Measurements from ENCODE around the gene SRD5A3. TPM values are rescaled to one million over a fixed set of nuclear protein-coding genes. Genes with fewer than 3 reads are reported as not detected.

Gene SRD5A3
- total RNA-seq, 4 donors from 2014 or later: 1.2 to 13.5 (median 4.9) TPM

DNA sequence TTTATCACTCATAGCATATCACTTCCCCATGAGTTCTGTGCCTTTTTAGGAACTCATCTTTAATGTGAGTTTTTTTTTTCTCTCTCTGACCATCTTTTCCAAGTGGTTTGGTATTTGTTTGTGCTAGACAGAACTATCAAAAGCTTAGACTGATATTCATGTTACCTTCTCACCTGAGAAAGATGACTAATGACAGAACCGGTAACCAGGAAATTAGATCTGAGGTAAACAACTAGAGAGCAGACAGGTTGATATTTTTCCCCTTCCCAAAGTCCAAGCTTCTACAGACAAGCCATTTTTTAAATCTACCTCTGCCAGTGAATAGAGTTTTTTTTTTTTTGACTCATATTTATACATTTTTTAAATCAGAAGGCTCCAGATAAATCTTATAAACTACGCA is 17.0 kb upstream of the SRD5A3 start:
- intact Hi-C loops (cut with DNase I; ENCODE audit: low total_unique reads) (no loop called here), in situ Hi-C loops (cut with MboI; ENCODE audit: low pct_ligation_motif_present in 1 of 4, low pct_unique_long_range_greater_than_20kb in 1 of 4, low sequenced_read_pairs in 3 of 4) (loop anchor here in 2 of 4 donors (25.0 kb wide), 2 partner anchors 208 to 533 kb away; partner anchors contain the start of genes EXOC1 (in 2 of the 2) and CLOCK (in 1 of the 2))
- H3K27me3 ChIP-seq: no peaks in the 10 kb centered on the region
- no peak overlapping the region for H3K27ac ChIP-seq
- peaks cover 0 to 7% of the 10 kb centered on the region in 2 donors for H3K9me3 ChIP-seq
- H3K4me3 ChIP-seq: no peak overlapping the region
- TF ChIP-seq, protein P1, sequence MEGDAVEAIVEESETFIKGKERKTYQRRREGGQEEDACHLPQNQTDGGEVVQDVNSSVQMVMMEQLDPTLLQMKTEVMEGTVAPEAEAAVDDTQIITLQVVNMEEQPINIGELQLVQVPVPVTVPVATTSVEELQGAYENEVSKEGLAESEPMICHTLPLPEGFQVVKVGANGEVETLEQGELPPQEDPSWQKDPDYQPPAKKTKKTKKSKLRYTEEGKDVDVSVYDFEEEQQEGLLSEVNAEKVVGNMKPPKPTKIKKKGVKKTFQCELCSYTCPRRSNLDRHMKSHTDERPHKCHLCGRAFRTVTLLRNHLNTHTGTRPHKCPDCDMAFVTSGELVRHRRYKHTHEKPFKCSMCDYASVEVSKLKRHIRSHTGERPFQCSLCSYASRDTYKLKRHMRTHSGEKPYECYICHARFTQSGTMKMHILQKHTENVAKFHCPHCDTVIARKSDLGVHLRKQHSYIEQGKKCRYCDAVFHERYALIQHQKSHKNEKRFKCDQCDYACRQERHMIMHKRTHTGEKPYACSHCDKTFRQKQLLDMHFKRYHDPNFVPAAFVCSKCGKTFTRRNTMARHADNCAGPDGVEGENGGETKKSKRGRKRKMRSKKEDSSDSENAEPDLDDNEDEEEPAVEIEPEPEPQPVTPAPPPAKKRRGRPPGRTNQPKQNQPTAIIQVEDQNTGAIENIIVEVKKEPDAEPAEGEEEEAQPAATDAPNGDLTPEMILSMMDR (IDR thresholded peaks at IDR 0.05): no peak
- TF ChIP-seq EP300 (IDR thresholded peaks at IDR 0.05; ENCODE audit: low read depth) (no peak), POLR2A (IDR thresholded peaks at IDR 0.05) (no peak), POLR2AphosphoS5 (IDR thresholded peaks at IDR 0.05) (no peak)
- H3K4me1 ChIP-seq: peaks cover 0 to 11% (median 0%) of the 10 kb centered on the region in 4 donors
- no peak for DNase-seq
- WGBS, 2 donors (ENCODE audit: low coverage in 1 of 2): 65 to 80% methylated on average over 2 of the region's 2 CpGs
- no peaks in the 10 kb centered on the region for H3K36me3 ChIP-seq

DNA sequence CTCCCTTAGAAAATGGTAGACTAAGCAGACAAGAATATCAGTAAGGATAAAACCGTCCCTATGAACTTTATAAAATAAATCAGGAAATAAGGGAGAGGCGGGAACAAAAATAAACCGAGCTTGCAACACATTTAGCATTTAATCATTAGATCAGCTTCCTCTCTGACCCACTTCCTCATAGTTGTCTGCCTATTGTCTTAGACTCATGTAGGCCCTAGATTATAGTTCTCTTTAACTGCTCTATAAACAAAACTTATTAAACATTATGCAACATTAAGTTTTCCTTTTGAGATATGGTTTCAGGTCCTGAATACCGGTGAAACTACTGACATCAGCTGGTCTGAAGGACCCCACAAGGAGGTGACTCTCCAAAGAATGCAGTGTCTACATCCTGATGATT is 15.8 kb upstream of the SRD5A3 start:
- Histone ChIP-seq H3K9me3 (peaks cover 0 to 7% of the 10 kb centered on the region in 2 donors), H3K4me1 (peaks cover 0 to 11% (median 0%) of the 10 kb centered on the region in 4 donors), H3K27me3 (no peaks in the 10 kb centered on the region), H3K36me3 (no peaks in the 10 kb centered on the region), H3K4me3 (no peak overlapping the region), H3K27ac (peak overlapping the region in 1 of 4 donors; percentile 34)
- intact Hi-C loops (cut with DNase I; ENCODE audit: low total_unique reads) (no loop called here), in situ Hi-C loops (cut with MboI; ENCODE audit: low pct_ligation_motif_present in 1 of 4, low pct_unique_long_range_greater_than_20kb in 1 of 4, low sequenced_read_pairs in 3 of 4) (loop anchor here in 2 of 4 donors (25.0 kb wide), 2 partner anchors 207 to 532 kb away; partner anchors contain the start of genes EXOC1 (in 2 of the 2) and CLOCK (in 1 of the 2))
- WGBS, 2 donors (ENCODE audit: low coverage in 1 of 2): 32 to 38% methylated on average over 4 of the region's 4 CpGs
- no peak for DNase-seq
- TF ChIP-seq, protein P1 (IDR thresholded peaks at IDR 0.05): no peak
- TF ChIP-seq POLR2A (IDR thresholded peaks at IDR 0.05) (no peak), EP300 (IDR thresholded peaks at IDR 0.05; ENCODE audit: low read depth) (no peak)

GRCh38 chr4:55336138-55337034 is 9.7 kb upstream of the SRD5A3 start:
- intact Hi-C loops (cut with DNase I; ENCODE audit: low total_unique reads): no loop called here
- Histone ChIP-seq H3K27me3 (no peaks in the 10 kb centered on the region), H3K9me3 (no peaks in the 10 kb centered on the region), H3K4me1 (peaks cover 0 to 3% (median 0%) of the 10 kb centered on the region in 4 donors), H3K27ac (no peak overlapping the region), H3K36me3 (no peaks in the 10 kb centered on the region), H3K4me3 (no peak overlapping the region)
- 70 to 71% methylated on average over 14 to 22 of the region's 22 CpGs for WGBS, 2 donors (ENCODE audit: low coverage in 1 of 2)
- TF ChIP-seq POLR2A (IDR thresholded peaks at IDR 0.05): no peak
- no peak for DNase-seq
- in situ Hi-C loops (cut with MboI; ENCODE audit: low pct_ligation_motif_present in 1 of 4, low pct_unique_long_range_greater_than_20kb in 1 of 4, low sequenced_read_pairs in 3 of 4): loop anchor here in 2 of 4 donors (25.0 kb wide), 2 partner anchors 201 to 526 kb away; partner anchors contain the start of genes EXOC1 (in 2 of the 2) and CLOCK (in 1 of the 2)

- Histone ChIP-seq H3K36me3 (no peaks in the 10 kb centered on the region), H3K9me3 (no peaks in the 10 kb centered on the region), H3K4me1 (peaks cover 0 to 3% (median 0%) of the 10 kb centered on the region in 4 donors), H3K27me3 (no peaks in the 10 kb centered on the region), H3K4me3 (no peak overlapping the region), H3K27ac (no peak overlapping the region)
- DNase-seq: no peak
- intact Hi-C loops (cut with DNase I; ENCODE audit: low total_unique reads): no loop called here
- in situ Hi-C loops (cut with MboI; ENCODE audit: low pct_ligation_motif_present in 1 of 4, low pct_unique_long_range_greater_than_20kb in 1 of 4, low sequenced_read_pairs in 3 of 4): loop anchor here in 2 of 4 donors (25.0 kb wide), 2 partner anchors 199 to 524 kb away; partner anchors contain the start of genes EXOC1 (in 2 of the 2) and CLOCK (in 1 of the 2)
- TF ChIP-seq POLR2A (IDR thresholded peaks at IDR 0.05): no peak
- no peak for TF ChIP-seq EP300 (IDR thresholded peaks at IDR 0.05; ENCODE audit: low read depth)
- no peak for TF ChIP-seq POLR2AphosphoS5 (IDR thresholded peaks at IDR 0.05)
- TF ChIP-seq, protein P1 (IDR thresholded peaks at IDR 0.05): no peak
Observed at GRCh38 chr4:55337944-55338343, 8.1 kb upstream of the SRD5A3 start.
